ENCODE measurements around the gene UVSSA. TPM values are rescaled to one million over a fixed set of nuclear protein-coding genes. Genes with fewer than 3 reads are reported as not detected.
"Not testable (repeated sequence)": the region's sequence is repeated elsewhere in the genome, so short reads cannot be mapped to it uniquely, and the experiment has no call there.

UVSSA gene
- total and polyA plus RNA-seq, 9 of the 15 experiments (the other 6 are each of a cell fraction or from before 2014, with no cell fraction given): 0.21 to 14.6 (median 3.3) TPM

- no peak for ATAC-seq
- intact Hi-C loops (cut with micrococcal nuclease) (no loop called here), in situ Hi-C loops (cut with MboI) (no loop called here)
- Histone ChIP-seq H3K4me1 (replicated peaks in 1 of 2; ENCODE audit: control insufficient read depth in 2 of 2, insufficient read depth in 2 of 2, low read length in 2 of 2) (no peaks in the 10 kb centered on the region; a peak in 1 of 5 replicates), H3K36me3 (ENCODE audit: control insufficient read depth, insufficient read depth, low read length) (peaks cover 79% of the 10 kb centered on the region; the same call in 2 of the 3 replicates), H3K27me3 (ENCODE audit: control insufficient read depth in 2 of 2, insufficient read depth in 2 of 2, low read length in 2 of 2) (no peaks in the 10 kb centered on the region), H3K4me2 (ENCODE audit: insufficient read depth, low read length) (no peak overlapping the region), H2AFZ (ENCODE audit: low read depth, low read length) (no peak overlapping the region), H3K9ac (ENCODE audit: insufficient read depth in 1 of 2, low read depth in 2 of 2, low read length in 2 of 2) (no peak overlapping the region), H3K9me1 (ENCODE audit: control insufficient read depth, insufficient read depth, low read length) (no peaks in the 10 kb centered on the region), H3K4me3 (no peak overlapping the region), H3K79me2 (ENCODE audit: control insufficient read depth, insufficient read depth, low read length) (no peaks in the 10 kb centered on the region), H3K9me3 (replicated peaks; ENCODE audit: control insufficient read depth, insufficient read depth, low read depth, low read length) (no peaks in the 10 kb centered on the region), H3K27ac (ENCODE audit: extremely low read depth, low read depth, low read length) (no peak overlapping the region), H4K20me1 (replicated peaks; ENCODE audit: control insufficient read depth, insufficient read depth, low read length) (no peaks in the 10 kb centered on the region)
- BruUV-seq (replicated peaks): no TSS peak
- ChIA-PET POLR2A (no interaction called here), CTCF (ENCODE audit: low intra/inter-chr PET ratio) (no interaction called here)
- DNase-seq (ENCODE audit: extremely low read depth in 1 of 4, low spot score in 3 of 4): no peak
- TF ChIP-seq RUNX1 (IDR thresholded peaks at IDR 0.05; ENCODE audit: low read depth) (no peak), STAT5A (IDR thresholded peaks at IDR 0.05; ENCODE audit: borderline replicate concordance, low read length) (peak; percentile 29; the same call in 1 of the 2 replicates)
- FAIRE-seq: no peak
- WGBS (ENCODE audit: insufficient coverage, low coverage, missing lambda C conversion rate): 90% methylated on average over 11 of the region's 11 CpGs
Observed at GRCh38 chr4:1323635-1324442, 23.2 kb upstream of the UVSSA start.

GRCh38 chr4:1324443-1325175 is 22.4 kb upstream of the UVSSA start:
- H3K4me1 ChIP-seq (replicated peaks in 1 of 2; ENCODE audit: control insufficient read depth in 2 of 2, insufficient read depth in 2 of 2, low read length in 2 of 2); FAIRE-seq; H2AFZ ChIP-seq (ENCODE audit: low read depth, low read length); H3K27me3 ChIP-seq (ENCODE audit: control insufficient read depth in 2 of 2, insufficient read depth in 2 of 2, low read length in 2 of 2); H3K9me3 ChIP-seq (replicated peaks; ENCODE audit: control insufficient read depth, insufficient read depth, low read depth, low read length); DNase-seq (ENCODE audit: extremely low read depth in 1 of 4, low spot score in 3 of 4); POLR2A ChIA-PET; intact Hi-C loops (cut with micrococcal nuclease); H4K20me1 ChIP-seq (replicated peaks; ENCODE audit: control insufficient read depth, insufficient read depth, low read length); ATAC-seq; H3K79me2 ChIP-seq (ENCODE audit: control insufficient read depth, insufficient read depth, low read length); H3K4me3 ChIP-seq; CTCF ChIA-PET (ENCODE audit: low intra/inter-chr PET ratio); H3K27ac ChIP-seq (ENCODE audit: extremely low read depth, low read depth, low read length); H3K9me1 ChIP-seq (ENCODE audit: control insufficient read depth, insufficient read depth, low read length); BruUV-seq (replicated peaks); in situ Hi-C loops (cut with MboI); H3K4me2 ChIP-seq (ENCODE audit: insufficient read depth, low read length): not testable (repeated sequence)
- 0 out of 2 replicates have a peak, but pooled peaks have one; percentile 3 for TF ChIP-seq STAT5A (IDR thresholded peaks at IDR 0.05; ENCODE audit: borderline replicate concordance, low read length)
- Histone ChIP-seq H3K36me3 (ENCODE audit: control insufficient read depth, insufficient read depth, low read length) (peaks cover 79% of the 10 kb centered on the region; the same call in 2 of the 3 replicates), H3K9ac (ENCODE audit: insufficient read depth in 1 of 2, low read depth in 2 of 2, low read length in 2 of 2) (0 out of 4 replicates have a peak overlapping the region, but pooled peaks of 1 of the 2 experiments have one; percentile 35)
- WGBS (ENCODE audit: insufficient coverage, low coverage, missing lambda C conversion rate): 95% methylated on average over 18 of the region's 20 CpGs

All from K562 (cell line).